ENCODE results near the gene PPP2R5C.

GRCh38 chr14:101884934-101885576 lies 123.5 kb downstream of the PPP2R5C start:
- TF ChIP-seq CTCF (IDR thresholded peaks at IDR 0.05) (no peak), POLR2A (IDR thresholded peaks at IDR 0.05) (no peak)

All from upper lobe of left lung (tissue), 4 donors.